ENCODE data around the gene IL25.

DNA sequence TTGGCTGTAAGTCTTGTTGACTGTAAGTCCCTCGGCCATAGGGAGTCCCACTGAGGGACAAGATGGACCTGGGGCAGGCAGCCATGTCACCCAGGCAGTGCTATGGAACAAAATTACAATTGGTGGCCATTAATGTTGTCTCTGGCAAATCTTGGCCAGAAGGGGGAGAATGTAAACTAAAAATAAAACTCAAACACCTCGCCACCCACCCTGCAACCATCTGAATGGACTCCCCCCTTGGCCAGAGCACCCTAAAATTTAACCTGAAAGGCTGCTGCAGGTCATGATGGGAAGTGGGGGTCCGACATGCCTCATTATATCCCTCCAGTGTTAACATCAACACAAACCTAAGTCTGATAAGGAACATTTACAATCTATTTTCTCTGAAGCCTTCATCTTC is 28.1 kb upstream of the IL25 start:
- TF ChIP-seq, protein P1, sequence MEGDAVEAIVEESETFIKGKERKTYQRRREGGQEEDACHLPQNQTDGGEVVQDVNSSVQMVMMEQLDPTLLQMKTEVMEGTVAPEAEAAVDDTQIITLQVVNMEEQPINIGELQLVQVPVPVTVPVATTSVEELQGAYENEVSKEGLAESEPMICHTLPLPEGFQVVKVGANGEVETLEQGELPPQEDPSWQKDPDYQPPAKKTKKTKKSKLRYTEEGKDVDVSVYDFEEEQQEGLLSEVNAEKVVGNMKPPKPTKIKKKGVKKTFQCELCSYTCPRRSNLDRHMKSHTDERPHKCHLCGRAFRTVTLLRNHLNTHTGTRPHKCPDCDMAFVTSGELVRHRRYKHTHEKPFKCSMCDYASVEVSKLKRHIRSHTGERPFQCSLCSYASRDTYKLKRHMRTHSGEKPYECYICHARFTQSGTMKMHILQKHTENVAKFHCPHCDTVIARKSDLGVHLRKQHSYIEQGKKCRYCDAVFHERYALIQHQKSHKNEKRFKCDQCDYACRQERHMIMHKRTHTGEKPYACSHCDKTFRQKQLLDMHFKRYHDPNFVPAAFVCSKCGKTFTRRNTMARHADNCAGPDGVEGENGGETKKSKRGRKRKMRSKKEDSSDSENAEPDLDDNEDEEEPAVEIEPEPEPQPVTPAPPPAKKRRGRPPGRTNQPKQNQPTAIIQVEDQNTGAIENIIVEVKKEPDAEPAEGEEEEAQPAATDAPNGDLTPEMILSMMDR (conservative IDR thresholded peaks at IDR 0.05), result 0 out of 2 replicates have a peak, but pooled peaks have one; percentile 17
- TF ChIP-seq EZH2 (IDR thresholded peaks at IDR 0.05; ENCODE audit: low read depth), result no peak
